Measurements from ENCODE around the gene USP51. TPM values are rescaled to one million over a fixed set of nuclear protein-coding genes. Genes with fewer than 3 reads are reported as not detected.
"Not testable (repeated sequence)": the region's sequence is repeated elsewhere in the genome, so short reads cannot be mapped to it uniquely, and the experiment has no call there.

USP51 gene
- 1 to 10 TPM in 1 of 4 donors, under 1 TPM in 3; 0.11 to 3.1 (median 0.61) TPM for total RNA-seq

DNA sequence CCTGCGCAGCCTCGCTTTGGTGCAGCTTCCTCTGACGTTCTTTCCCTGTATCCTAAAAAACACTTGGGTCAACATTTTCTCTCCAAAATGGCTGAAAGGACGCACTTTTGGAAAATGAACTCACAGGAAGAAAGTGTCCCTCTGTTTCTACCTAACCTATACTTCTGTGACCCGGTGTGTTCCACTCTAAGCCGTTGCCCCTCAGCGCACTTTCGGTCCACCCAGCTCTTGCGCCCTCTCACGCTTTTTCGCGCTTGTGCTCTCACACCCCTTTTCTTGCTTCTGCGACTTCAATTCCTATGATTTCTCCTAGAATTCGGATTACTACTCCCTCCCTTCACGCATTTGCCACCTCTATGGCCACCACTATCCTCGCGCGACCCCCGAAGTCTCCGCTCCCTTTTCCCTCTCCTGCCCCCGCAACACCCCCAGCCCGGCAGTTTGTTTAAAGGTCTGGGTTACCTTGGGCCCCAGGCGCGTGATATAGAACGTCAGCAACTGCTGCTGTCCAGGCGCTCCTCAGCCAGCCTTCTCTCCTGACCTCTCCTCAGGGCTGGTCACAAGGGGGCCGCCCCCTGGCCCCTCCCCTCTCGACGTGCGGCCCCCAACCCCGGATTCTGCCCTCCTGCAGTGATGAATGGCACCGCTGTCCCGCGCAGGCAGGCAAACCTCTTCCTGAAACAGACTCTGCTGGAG lies at the start of gene USP51:
Gene USP51, minus strand, starts transcription at position 535 of the 696 bp plus-strand sequence. CDS start 909 bp downstream, outside the sequence.
- Histone ChIP-seq H3K9me3 (no peaks in the 10 kb centered on the region), H3K27ac (peak within 1 kb of the TSS; percentile 89), H3K36me3 (no peaks in the 10 kb centered on the region), H3K4me1 (peaks cover 14% of the 10 kb centered on the region), H3K4me3 (peak within 1 kb of the TSS; percentile 69), H3K27me3 (no peaks in the 10 kb centered on the region)
- peak; percentile 67 to 72 for DNase-seq (ENCODE audit: low spot score in 2 of 2)
- TF ChIP-seq, protein P1, sequence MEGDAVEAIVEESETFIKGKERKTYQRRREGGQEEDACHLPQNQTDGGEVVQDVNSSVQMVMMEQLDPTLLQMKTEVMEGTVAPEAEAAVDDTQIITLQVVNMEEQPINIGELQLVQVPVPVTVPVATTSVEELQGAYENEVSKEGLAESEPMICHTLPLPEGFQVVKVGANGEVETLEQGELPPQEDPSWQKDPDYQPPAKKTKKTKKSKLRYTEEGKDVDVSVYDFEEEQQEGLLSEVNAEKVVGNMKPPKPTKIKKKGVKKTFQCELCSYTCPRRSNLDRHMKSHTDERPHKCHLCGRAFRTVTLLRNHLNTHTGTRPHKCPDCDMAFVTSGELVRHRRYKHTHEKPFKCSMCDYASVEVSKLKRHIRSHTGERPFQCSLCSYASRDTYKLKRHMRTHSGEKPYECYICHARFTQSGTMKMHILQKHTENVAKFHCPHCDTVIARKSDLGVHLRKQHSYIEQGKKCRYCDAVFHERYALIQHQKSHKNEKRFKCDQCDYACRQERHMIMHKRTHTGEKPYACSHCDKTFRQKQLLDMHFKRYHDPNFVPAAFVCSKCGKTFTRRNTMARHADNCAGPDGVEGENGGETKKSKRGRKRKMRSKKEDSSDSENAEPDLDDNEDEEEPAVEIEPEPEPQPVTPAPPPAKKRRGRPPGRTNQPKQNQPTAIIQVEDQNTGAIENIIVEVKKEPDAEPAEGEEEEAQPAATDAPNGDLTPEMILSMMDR (IDR thresholded peaks at IDR 0.05), result no peak
- TF ChIP-seq EP300 (IDR thresholded peaks at IDR 0.05) (no peak), POLR2AphosphoS5 (IDR thresholded peaks at IDR 0.05) (no peak), POLR2A (IDR thresholded peaks at IDR 0.05) (no peak)
- WGBS, result 21% methylated on average over 34 of the region's 34 CpGs

DNA sequence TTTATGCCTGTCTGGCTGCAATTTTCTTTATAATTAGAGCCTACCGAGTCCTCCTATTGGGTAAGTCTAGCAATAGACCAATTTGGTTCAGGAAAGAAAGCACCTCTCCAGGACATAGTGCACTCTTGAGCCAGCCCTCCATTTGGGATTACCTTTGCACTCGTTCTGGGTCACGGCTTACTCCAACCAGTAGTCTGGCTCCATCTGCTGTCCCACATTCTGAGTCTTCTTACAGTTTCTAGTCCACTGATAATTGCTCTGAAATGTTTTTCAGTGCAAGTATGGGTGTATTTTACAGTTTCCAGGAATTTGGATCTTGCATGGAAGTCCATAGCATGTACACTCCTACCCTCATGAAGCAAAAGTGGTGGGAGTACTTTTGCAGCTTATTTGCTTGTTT lies 34.8 kb upstream of the USP51 start:
- H3K9me3 ChIP-seq, result no peaks in the 10 kb centered on the region
- H3K36me3 ChIP-seq, result no peaks in the 10 kb centered on the region
- DNase-seq (ENCODE audit: low spot score in 2 of 2), result no peak
- TF ChIP-seq EP300 (IDR thresholded peaks at IDR 0.05) (no peak), POLR2AphosphoS5 (IDR thresholded peaks at IDR 0.05) (no peak)
- TF ChIP-seq, protein P1 (IDR thresholded peaks at IDR 0.05), result no peak
- no peak overlapping the region for H3K4me3 ChIP-seq
- no peaks in the 10 kb centered on the region for H3K4me1 ChIP-seq
- H3K27me3 ChIP-seq, result no peaks in the 10 kb centered on the region
- no peak overlapping the region for H3K27ac ChIP-seq
- 46% methylated on average over 3 of the region's 3 CpGs for WGBS

DNA sequence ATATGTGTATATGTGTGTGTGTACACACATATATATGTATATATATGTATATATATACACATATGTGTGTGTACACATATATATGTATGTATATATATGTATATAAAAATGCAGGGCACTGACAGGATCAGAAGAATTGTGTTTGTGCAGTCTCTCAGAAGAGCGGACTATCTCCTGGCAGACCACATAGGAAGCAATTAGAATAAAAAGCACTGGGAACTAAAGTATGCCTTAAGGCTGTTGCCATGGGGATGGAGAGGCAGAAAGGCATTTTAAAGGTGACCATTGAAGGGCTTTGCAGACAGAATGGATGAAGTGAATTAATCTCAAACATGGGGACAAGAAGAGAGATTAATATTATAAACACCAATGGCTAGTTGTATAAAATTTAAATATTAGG lies 33.7 kb upstream of the USP51 start:
- H3K27me3 ChIP-seq, result no peaks in the 10 kb centered on the region
- no peaks in the 10 kb centered on the region for H3K4me1 ChIP-seq
- WGBS, result 58% methylated on average over 1 of the region's 1 CpG
- no peak for DNase-seq (ENCODE audit: low spot score in 2 of 2)
- H3K36me3 ChIP-seq, result no peaks in the 10 kb centered on the region
- no peak overlapping the region for H3K4me3 ChIP-seq
- no peak for TF ChIP-seq POLR2AphosphoS5 (IDR thresholded peaks at IDR 0.05)
- TF ChIP-seq POLR2A (IDR thresholded peaks at IDR 0.05), result no peak
- TF ChIP-seq EP300 (IDR thresholded peaks at IDR 0.05), result no peak
- TF ChIP-seq, protein P1 (IDR thresholded peaks at IDR 0.05), result no peak
- no peaks in the 10 kb centered on the region for H3K9me3 ChIP-seq
- no peak overlapping the region for H3K27ac ChIP-seq

DNA sequence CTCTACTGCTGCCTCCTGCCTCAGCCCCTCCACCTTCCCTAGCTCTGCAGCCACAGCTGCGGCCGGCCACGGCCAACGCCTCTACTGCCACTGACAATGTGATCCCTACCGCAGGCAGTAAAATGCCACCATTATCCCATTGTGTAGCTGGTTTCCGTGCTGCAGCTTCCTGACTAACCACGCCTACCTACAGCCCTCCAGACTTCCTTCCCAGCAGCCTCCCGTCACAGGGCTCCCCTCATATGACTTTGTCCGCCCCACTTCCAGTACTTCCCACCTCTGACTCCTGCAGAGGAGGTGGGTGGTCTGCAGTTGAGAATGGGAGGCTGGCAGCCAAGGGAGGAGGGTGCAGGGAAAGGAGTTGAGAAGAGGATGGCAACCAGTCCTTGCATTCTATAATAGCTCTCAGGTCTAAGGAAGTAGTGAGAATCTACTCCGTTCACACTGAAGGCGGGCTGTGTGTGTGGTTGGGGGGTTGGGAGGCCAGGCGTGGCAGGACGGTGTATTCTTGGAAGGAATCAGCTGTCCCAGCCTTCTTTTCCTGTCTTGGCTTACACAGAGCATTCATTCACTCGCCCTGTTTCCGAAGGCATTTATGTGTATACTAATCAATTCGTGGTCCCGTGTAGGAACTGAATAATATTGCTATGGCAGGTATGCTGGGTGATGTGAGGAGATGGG lies 33.1 kb upstream of the USP51 start:
- TF ChIP-seq, protein P1 (IDR thresholded peaks at IDR 0.05), result no peak
- TF ChIP-seq POLR2A (IDR thresholded peaks at IDR 0.05) (no peak), POLR2AphosphoS5 (IDR thresholded peaks at IDR 0.05) (no peak), EP300 (IDR thresholded peaks at IDR 0.05) (no peak)
- no peak for DNase-seq (ENCODE audit: low spot score in 2 of 2)
- no peaks in the 10 kb centered on the region for H3K27me3 ChIP-seq
- 74% methylated on average over 16 of the region's 17 CpGs for WGBS
- no peaks in the 10 kb centered on the region for H3K4me1 ChIP-seq
- no peak overlapping the region for H3K4me3 ChIP-seq
- H3K9me3 ChIP-seq, result no peaks in the 10 kb centered on the region
- H3K27ac ChIP-seq, result no peak overlapping the region
- no peaks in the 10 kb centered on the region for H3K36me3 ChIP-seq

DNA sequence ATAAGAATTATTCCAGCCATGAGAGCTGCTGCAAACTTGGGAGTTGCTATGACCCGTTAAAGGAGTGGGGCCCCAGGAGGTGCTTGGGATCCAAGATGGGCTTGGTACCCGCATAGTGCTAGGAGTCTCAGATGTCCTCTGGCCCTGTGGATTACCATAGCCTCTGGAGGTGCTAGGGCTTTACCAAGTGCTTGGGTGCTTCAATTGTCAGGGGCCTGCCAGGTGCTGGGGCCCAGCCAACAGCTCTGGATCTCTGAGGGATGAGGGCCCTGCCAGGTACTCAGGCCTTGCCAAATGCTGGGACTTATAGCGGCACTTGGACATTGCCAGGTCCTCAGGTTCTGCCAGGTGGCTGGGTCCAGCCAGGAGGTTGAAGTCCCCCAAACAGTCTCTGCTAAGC lies 32.0 kb upstream of the USP51 start:
- no peaks in the 10 kb centered on the region for H3K9me3 ChIP-seq
- TF ChIP-seq POLR2AphosphoS5 (IDR thresholded peaks at IDR 0.05) (no peak), POLR2A (IDR thresholded peaks at IDR 0.05) (no peak), EP300 (IDR thresholded peaks at IDR 0.05) (no peak)
- TF ChIP-seq, protein P1 (IDR thresholded peaks at IDR 0.05), result no peak
- H3K27ac ChIP-seq, result no peak overlapping the region
- no peak overlapping the region for H3K4me3 ChIP-seq
- WGBS, result 83% methylated on average over 2 of the region's 3 CpGs
- H3K36me3 ChIP-seq, result no peaks in the 10 kb centered on the region
- H3K4me1 ChIP-seq, result no peaks in the 10 kb centered on the region
- H3K27me3 ChIP-seq, result no peaks in the 10 kb centered on the region
- DNase-seq (ENCODE audit: low spot score in 2 of 2), result no peak

DNA sequence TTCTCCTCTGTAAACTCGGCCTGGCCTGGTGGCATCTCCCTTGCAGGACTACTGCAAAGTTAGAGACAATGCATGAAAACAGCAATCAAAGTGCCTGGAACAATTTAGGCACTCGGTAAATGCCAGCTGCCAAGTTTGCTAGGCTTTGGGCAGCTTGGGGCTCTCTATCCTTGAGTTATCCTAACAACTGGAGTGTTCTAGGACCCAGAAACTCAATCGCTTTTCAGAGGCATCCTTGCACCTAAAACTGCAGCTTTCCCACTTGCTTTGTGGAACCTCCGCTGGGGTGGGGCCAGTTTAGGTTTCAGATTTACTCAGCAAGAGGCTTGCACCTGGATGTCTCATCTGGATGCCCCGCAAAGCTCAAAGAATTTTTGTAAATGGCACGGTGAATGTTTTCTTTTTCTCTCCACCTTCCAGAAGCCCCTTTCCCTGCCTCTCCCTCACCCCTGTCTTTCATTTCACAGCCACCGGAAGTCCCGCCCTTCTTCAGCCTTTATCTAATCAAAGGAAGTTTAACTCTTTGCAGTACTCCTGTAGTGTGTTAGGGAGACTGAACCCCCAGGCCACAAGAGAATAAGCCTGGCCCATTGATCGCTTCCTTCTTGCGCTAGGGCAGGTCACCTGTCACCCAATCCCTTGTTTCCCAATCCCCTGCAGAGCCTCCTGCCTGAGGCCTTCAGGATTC lies 27.3 kb upstream of the USP51 start:
- not testable (repeated sequence) for H3K9me3 ChIP-seq; H3K4me3 ChIP-seq; H3K36me3 ChIP-seq; H3K27ac ChIP-seq; H3K4me1 ChIP-seq; DNase-seq (ENCODE audit: low spot score in 2 of 2); H3K27me3 ChIP-seq
- WGBS, result no CpG with 5 or more reads among the region's 10 CpGs

DNA sequence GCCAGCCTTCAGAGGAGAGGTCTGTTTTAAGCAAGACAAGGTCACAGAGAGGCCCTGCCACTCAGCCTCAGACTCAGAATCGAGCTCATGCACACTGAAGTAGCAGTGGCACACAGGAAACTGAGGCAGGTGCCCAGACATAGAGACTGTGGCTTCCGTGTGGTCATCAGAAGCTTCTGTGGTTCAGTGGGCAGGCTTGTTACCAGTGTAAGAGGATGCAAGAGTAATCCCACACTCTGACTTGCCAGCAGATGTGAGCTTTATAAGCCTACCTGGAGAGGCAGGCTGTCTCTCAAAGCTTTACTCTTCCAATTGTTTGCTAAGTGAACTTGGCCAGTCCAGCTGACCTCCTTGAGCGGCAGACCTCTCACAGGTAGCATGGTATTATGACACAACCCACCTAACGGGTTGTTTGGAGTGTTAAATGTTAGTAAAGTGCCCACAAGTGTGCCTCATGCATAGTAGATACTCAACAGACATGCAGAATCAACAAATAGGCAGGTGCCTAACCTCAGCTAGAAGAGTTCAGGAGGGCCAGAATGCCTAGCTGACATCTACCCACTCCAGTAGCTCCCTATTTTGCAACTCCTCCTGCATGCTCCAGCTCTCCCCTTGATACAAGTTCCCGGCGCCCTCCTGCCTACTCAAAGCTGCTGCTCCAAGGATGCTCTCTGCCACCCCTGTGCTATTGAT lies 23.5 kb upstream of the USP51 start:
- no CpG with 5 or more reads among the region's 6 CpGs for WGBS
- not testable (repeated sequence) for H3K27ac ChIP-seq; H3K36me3 ChIP-seq; H3K9me3 ChIP-seq; H3K27me3 ChIP-seq; DNase-seq (ENCODE audit: low spot score in 2 of 2); H3K4me3 ChIP-seq; H3K4me1 ChIP-seq

Data from suprapubic skin (tissue), 4 donors.